ENCODE data around the gene EIF2AK3. TPM values are rescaled to one million over a fixed set of nuclear protein-coding genes. Genes with fewer than 3 reads are reported as not detected.
"Not testable (repeated sequence)": the region's sequence is repeated elsewhere in the genome, so short reads cannot be mapped to it uniquely, and the experiment has no call there.

Gene EIF2AK3
- total RNA-seq, 6 experiments from 2014 or later: 7.0 to 19.1 (median 11.1) TPM

DNA sequence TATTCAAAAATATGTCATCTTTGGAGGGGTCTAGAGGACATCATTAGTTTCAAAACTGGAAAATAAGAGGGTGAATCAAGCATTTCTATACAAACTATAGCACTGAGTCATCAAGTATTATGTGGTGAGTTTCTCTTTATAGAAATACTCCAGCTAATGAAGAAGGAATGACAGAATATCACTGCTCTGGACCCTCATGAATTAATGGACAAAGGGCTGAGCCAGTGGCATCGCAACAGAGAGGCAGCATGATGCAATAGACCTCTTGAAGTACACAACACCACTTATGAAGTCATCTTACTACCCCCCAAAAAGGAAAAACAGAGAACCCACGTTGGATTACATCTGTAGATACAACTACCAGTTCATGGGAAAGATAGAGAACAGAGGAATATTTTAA is 27.4 kb upstream of the EIF2AK3 start:
- TF ChIP-seq, protein P1, sequence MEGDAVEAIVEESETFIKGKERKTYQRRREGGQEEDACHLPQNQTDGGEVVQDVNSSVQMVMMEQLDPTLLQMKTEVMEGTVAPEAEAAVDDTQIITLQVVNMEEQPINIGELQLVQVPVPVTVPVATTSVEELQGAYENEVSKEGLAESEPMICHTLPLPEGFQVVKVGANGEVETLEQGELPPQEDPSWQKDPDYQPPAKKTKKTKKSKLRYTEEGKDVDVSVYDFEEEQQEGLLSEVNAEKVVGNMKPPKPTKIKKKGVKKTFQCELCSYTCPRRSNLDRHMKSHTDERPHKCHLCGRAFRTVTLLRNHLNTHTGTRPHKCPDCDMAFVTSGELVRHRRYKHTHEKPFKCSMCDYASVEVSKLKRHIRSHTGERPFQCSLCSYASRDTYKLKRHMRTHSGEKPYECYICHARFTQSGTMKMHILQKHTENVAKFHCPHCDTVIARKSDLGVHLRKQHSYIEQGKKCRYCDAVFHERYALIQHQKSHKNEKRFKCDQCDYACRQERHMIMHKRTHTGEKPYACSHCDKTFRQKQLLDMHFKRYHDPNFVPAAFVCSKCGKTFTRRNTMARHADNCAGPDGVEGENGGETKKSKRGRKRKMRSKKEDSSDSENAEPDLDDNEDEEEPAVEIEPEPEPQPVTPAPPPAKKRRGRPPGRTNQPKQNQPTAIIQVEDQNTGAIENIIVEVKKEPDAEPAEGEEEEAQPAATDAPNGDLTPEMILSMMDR (IDR thresholded peaks at IDR 0.05): no peak
- no peak for TF ChIP-seq POLR2A (IDR thresholded peaks at IDR 0.05)
- Histone ChIP-seq H3K36me3 (no peaks in the 10 kb centered on the region), H3K27ac (no peak overlapping the region), H3K27me3 (no peaks in the 10 kb centered on the region), H3K9me3 (no peaks in the 10 kb centered on the region), H3K4me1 (no peaks in the 10 kb centered on the region), H3K4me3 (no peak overlapping the region)
- intact Hi-C loops (cut with DNase I): no loop called here
- ATAC-seq: no peak
- no peak for DNase-seq
- 70% methylated on average over 2 of the region's 2 CpGs for WGBS (ENCODE audit: insufficient coverage, low coverage, low lambda C conversion rate, missing lambda C conversion rate)

DNA sequence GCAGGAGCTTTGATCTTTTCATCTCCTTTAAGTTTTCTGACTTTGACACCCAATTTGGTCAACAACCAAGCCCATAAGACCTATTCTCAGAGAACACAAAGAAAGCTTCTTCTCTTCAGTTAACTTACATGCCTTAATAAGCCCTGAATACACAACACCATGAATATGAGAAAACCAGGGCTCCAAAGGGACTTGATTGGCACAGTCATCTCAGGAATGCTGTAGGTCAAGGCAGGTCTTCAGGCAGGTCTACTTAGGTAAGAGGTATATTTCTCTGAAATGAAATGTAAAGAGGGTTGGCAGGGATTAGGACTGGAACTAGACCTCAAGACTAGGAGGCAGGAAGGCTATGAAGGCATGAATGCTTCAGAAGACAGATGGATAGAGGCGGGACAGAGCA is 24.4 kb upstream of the EIF2AK3 start:
- DNase-seq (no peak), ATAC-seq (no peak)
- H3K27me3 ChIP-seq: no peaks in the 10 kb centered on the region
- intact Hi-C loops (cut with DNase I): no loop called here
- H3K27ac ChIP-seq: no peak overlapping the region
- H3K4me3 ChIP-seq: no peak overlapping the region
- no peaks in the 10 kb centered on the region for H3K4me1 ChIP-seq
- TF ChIP-seq POLR2A (IDR thresholded peaks at IDR 0.05): no peak
- TF ChIP-seq, protein P1 (IDR thresholded peaks at IDR 0.05): no peak
- no peaks in the 10 kb centered on the region for H3K9me3 ChIP-seq
- H3K36me3 ChIP-seq: no peaks in the 10 kb centered on the region
- WGBS (ENCODE audit: insufficient coverage, low coverage, low lambda C conversion rate, missing lambda C conversion rate): 83% methylated on average over 1 of the region's 1 CpG

DNA sequence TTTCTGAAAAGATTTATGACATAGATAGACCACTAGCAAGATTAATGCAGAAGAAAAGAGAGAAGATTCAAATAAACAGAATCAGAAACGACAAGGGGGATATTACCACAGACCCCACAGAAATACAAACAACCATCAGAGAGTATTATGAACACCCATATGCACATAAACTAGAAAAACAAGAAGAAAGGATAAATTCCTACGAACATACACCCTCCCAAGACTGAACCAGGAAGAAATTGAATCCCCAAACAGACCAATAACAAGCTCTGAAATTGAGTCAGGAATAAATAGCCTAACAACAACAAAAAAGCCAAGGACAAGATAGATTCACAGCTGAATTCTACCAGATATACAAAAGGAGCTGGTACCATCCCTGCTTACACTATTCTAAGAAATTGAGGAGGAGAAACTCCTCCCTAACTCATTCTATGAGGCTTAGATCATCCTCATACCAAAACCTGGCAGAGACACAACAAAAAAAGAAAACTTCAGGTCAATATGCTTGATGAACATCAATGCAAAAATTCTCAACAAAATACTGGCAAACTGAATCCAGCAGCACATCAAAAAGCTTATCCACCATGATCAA is 18.1 kb upstream of the EIF2AK3 start:
- intact Hi-C loops (cut with DNase I); H3K9me3 ChIP-seq; H3K4me1 ChIP-seq; H3K27me3 ChIP-seq; H3K4me3 ChIP-seq; H3K27ac ChIP-seq; H3K36me3 ChIP-seq; ATAC-seq; DNase-seq: not testable (repeated sequence)
- WGBS (ENCODE audit: insufficient coverage, low coverage, low lambda C conversion rate, missing lambda C conversion rate): 49% methylated on average over 2 of the region's 2 CpGs

DNA sequence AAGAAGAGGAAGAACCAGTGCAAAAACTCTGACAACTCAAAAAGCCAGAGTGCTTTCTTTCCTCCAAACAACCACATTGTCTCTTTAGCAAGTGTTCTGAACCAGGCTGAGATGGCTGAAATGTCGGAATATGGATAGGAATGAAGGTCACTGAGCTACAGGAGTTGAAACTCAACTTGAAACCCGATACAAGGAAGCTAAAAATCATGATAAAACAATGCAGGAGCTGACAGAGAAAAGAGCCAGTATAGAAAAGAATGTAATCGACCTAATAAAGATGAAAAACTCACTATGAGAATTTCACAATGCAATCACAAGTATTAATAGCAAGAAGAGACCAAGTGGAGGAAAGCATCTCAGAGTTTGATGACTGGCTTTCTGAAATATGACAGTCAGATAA is 15.0 kb upstream of the EIF2AK3 start:
- no peak for ATAC-seq
- intact Hi-C loops (cut with DNase I): no loop called here
- no peak for TF ChIP-seq POLR2A (IDR thresholded peaks at IDR 0.05)
- TF ChIP-seq, protein P1 (IDR thresholded peaks at IDR 0.05): no peak
- no peaks in the 10 kb centered on the region for H3K4me1 ChIP-seq
- no peak for DNase-seq
- H3K27me3 ChIP-seq: no peaks in the 10 kb centered on the region
- no peaks in the 10 kb centered on the region for H3K36me3 ChIP-seq
- no peak overlapping the region for H3K4me3 ChIP-seq
- 69% methylated on average over 3 of the region's 3 CpGs for WGBS (ENCODE audit: insufficient coverage, low coverage, low lambda C conversion rate, missing lambda C conversion rate)
- no peak overlapping the region for H3K27ac ChIP-seq
- H3K9me3 ChIP-seq: no peaks in the 10 kb centered on the region

DNA sequence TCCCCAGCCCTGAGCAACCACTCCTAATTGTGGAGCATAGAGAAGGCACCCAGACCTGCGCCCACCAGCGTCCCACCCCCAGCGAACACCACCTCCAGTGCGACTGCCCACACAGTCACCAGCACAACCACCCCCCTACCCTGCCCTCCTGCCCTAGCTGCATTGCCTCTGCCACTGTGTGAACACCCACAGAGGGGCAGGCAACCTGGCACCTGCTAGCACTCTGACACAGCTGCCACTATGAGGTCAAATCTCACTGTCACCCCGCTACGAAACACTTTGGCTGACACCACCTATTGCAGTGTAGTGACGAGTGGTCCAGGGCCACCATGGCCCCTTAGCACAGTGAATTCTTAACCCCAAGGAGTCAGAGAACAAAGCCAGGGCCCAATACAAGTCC is 14.1 kb upstream of the EIF2AK3 start:
- intact Hi-C loops (cut with DNase I): no loop called here
- Histone ChIP-seq H3K27ac (no peak overlapping the region), H3K9me3 (no peaks in the 10 kb centered on the region), H3K4me3 (no peak overlapping the region), H3K36me3 (no peaks in the 10 kb centered on the region), H3K27me3 (no peaks in the 10 kb centered on the region), H3K4me1 (no peaks in the 10 kb centered on the region)
- TF ChIP-seq POLR2A (IDR thresholded peaks at IDR 0.05): no peak
- TF ChIP-seq, protein P1 (IDR thresholded peaks at IDR 0.05): no peak
- DNase-seq: no peak
- peak in 1 of 4 donors; percentile 12 for ATAC-seq
- WGBS (ENCODE audit: insufficient coverage, low coverage, low lambda C conversion rate, missing lambda C conversion rate): 80% methylated on average over 1 of the region's 7 CpGs
